ENCODE results near the gene SLC36A2.

GRCh38 chr5:151275803-151276202 lies 71.6 kb downstream of the SLC36A2 start:
- no peak for TF ChIP-seq CTCF (IDR thresholded peaks at IDR 0.05; ENCODE audit: low read depth, low read length, missing input control)
- TF ChIP-seq YY1 (IDR thresholded peaks at IDR 0.05) = no peak
- no peak for TF ChIP-seq RAD21 (IDR thresholded peaks at IDR 0.05)
- no peak for TF ChIP-seq EGR1 (IDR thresholded peaks at IDR 0.05; ENCODE audit: low read depth in 2 of 2)
- TF ChIP-seq SP1 (IDR thresholded peaks at IDR 0.05) = no peak
- no peak for TF ChIP-seq JUND (IDR thresholded peaks at IDR 0.05)
- no peak for TF ChIP-seq GABPA (IDR thresholded peaks at IDR 0.05 in 1 of 2, conservative IDR thresholded peaks at IDR 0.05 in 1 of 2)
- no peak for TF ChIP-seq REST (IDR thresholded peaks at IDR 0.05)
- TF ChIP-seq MAX (IDR thresholded peaks at IDR 0.05) = no peak
- no peak for TF ChIP-seq TAF1 (conservative IDR thresholded peaks at IDR 0.05)
- TF ChIP-seq FOXA2 (IDR thresholded peaks at IDR 0.05) = no peak
